Cardiac fibroblast (primary cell): Measurements from ENCODE around the gene SLC37A3.
A peak's percentile ranks its signal among the peaks of the same experiment; 100 is the strongest.

ENCODE experiments used
- DNase-seq, 2 donors: peaks; one replicate each; pipeline versions ENCODE4 v3.0.0 to v3.0.0-alpha.2; 2010; ENCODE audit warnings: low read depth in 2 of 2
- H3K4me3 ChIP-seq, 2 donors: replicated peaks in 1 of 2; 1 replicate in 1 of 2; 2 replicates in 1 of 2; pipeline ENCODE4 v1.5.1; 2011; ENCODE audit warnings: low read depth in 2 of 2, low read length in 2 of 2, mild to moderate bottlenecking in 2 of 2, moderate library complexity in 1 of 2
- CTCF ChIP-seq: IDR thresholded peaks from one replicate; pipeline ENCODE4 v1.5.1; 2011; ENCODE audit warnings: low read depth, mild to moderate bottlenecking, low read length, inconsistent platforms

The SLC37A3 gene

GRCh38 chr7:140397784-140398750 is at the start of gene SLC37A3:
TSS of gene SLC37A3 (minus strand) at chr7:140398530. CDS start at chr7:140382526, 16,004 bp downstream.
- peak within 1 kb of the TSS; percentile 81 to 87 for H3K4me3 ChIP-seq
- no peak for TF ChIP-seq CTCF
- DNase-seq = peak; percentile 73 to 86

- no peak for DNase-seq
- no peak overlapping the region for H3K4me3 ChIP-seq
- TF ChIP-seq CTCF = no peak
These were observed 49.5 kb upstream of the SLC37A3 start for GRCh38 chr7:140447841-140448240.

GRCh38 chr7:140446467-140446866 is 48.1 kb upstream of the SLC37A3 start:
- no peak overlapping the region for H3K4me3 ChIP-seq
- DNase-seq = no peak
- TF ChIP-seq CTCF = no peak

- DNase-seq = no peak
- no peak for TF ChIP-seq CTCF
- H3K4me3 ChIP-seq = no peak overlapping the region
These were observed 43.2 kb upstream of the SLC37A3 start for GRCh38 chr7:140441519-140441918.

GRCh38 chr7:140440593-140440992 is 42.3 kb upstream of the SLC37A3 start:
- no peak overlapping the region for H3K4me3 ChIP-seq
- no peak for TF ChIP-seq CTCF
- DNase-seq = no peak

- DNase-seq = no peak
- no peak overlapping the region for H3K4me3 ChIP-seq
- TF ChIP-seq CTCF = no peak
These were observed 41.0 kb upstream of the SLC37A3 start for GRCh38 chr7:140439359-140439758.
